ENCODE results near the gene ZFYVE9. TPM values are rescaled to one million over a fixed set of nuclear protein-coding genes. Genes with fewer than 3 reads are reported as not detected.

The ZFYVE9 gene
- total and polyA plus RNA-seq, 2 of the 13 experiments (the other 11 are each of a cell fraction or from before 2014, with no cell fraction given): 9.2 to 19.8 TPM

DNA sequence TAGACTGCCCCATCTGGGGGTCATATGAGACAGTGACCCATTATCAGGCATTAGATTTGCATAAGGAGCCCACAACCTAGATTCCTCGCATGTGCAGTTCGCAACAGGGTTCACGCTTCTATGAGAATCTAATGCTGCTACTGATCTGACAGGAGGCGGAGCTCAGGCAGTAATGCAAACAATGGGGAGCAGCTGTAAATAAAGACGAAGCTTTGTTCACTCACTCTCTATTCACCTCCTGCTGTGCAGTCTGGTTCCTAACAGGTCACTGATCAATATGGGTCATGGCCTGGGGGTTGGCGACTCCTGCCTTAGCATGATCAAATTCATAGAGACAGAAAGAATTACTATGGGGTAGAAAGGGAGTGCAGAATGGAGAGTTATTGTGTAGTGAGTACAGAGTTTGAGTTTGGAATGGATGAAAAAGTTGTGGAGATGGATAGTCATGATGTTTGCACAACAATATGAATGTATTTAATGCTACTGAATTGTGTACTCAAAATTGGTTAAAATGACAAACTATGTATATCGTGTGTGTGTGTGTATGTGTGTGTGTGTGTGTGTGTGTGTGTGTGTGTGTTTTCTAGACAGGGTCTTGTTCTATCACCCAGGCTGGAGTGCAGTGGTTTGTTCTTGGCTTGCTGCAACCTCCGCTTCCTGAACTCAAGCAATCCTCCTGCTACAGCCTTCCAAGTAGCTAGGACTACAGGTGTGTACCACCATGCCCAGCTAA is 43.6 kb upstream of the ZFYVE9 start (continued):
- TF ChIP-seq, protein P1, sequence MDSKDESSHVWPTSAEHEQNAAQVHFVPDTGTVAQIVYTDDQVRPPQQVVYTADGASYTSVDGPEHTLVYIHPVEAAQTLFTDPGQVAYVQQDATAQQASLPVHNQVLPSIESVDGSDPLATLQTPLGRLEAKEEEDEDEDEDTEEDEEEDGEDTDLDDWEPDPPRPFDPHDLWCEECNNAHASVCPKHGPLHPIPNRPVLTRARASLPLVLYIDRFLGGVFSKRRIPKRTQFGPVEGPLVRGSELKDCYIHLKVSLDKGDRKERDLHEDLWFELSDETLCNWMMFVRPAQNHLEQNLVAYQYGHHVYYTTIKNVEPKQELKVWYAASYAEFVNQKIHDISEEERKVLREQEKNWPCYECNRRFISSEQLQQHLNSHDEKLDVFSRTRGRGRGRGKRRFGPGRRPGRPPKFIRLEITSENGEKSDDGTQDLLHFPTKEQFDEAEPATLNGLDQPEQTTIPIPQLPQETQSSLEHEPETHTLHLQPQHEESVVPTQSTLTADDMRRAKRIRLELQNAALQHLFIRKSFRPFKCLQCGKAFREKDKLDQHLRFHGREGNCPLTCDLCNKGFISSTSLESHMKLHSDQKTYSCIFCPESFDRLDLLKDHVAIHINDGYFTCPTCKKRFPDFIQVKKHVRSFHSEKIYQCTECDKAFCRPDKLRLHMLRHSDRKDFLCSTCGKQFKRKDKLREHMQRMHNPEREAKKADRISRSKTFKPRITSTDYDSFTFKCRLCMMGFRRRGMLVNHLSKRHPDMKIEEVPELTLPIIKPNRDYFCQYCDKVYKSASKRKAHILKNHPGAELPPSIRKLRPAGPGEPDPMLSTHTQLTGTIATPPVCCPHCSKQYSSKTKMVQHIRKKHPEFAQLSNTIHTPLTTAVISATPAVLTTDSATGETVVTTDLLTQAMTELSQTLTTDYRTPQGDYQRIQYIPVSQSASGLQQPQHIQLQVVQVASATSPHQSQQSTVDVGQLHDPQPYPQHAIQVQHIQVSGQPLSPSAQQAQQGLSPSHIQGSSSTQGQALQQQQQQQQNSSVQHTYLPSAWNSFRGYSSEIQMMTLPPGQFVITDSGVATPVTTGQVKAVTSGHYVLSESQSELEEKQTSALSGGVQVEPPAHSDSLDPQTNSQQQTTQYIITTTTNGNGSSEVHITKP (CRISPR knock-in tag; IDR thresholded peaks at IDR 0.05; ENCODE audit: low read depth): no peak
- TF ChIP-seq E2F2 (CRISPR knock-in tag; IDR thresholded peaks at IDR 0.05; ENCODE audit: borderline replicate concordance) (no peak), NR2F6 (IDR thresholded peaks at IDR 0.05) (peak; percentile 97), NR2F6 (CRISPR knock-in tag; IDR thresholded peaks at IDR 0.05) (peak; percentile 97), GABPA (IDR thresholded peaks at IDR 0.05; ENCODE audit: low read depth, low read length) (no peak), GABPA (CRISPR knock-in tag; IDR thresholded peaks at IDR 0.05; ENCODE audit: low read depth) (0 out of 2 replicates have a peak, but pooled peaks have one; percentile 44), MTA1 (CRISPR knock-in tag; IDR thresholded peaks at IDR 0.05; ENCODE audit: borderline replicate concordance) (no peak), TGIF2 (CRISPR knock-in tag; IDR thresholded peaks at IDR 0.05) (peak; percentile 67), ZNF572 (CRISPR knock-in tag; IDR thresholded peaks at IDR 0.05) (no peak), IRX3 (CRISPR knock-in tag; IDR thresholded peaks at IDR 0.05; ENCODE audit: borderline replicate concordance, low read depth) (no peak), ZNF136 (CRISPR knock-in tag; IDR thresholded peaks at IDR 0.05; ENCODE audit: low read depth) (no peak), SRSF9 (IDR thresholded peaks at IDR 0.05; ENCODE audit: borderline replicate concordance, insufficient read depth, low read depth, low read length, poor library complexity, severe bottlenecking) (no peak), BCLAF1 (IDR thresholded peaks at IDR 0.05) (no peak), ARID3A (IDR thresholded peaks at IDR 0.05; ENCODE audit: low read depth, low read length) (peak; percentile 88), ZNF230 (CRISPR knock-in tag; IDR thresholded peaks at IDR 0.05) (no peak), ZNF570 (CRISPR knock-in tag; IDR thresholded peaks at IDR 0.05; ENCODE audit: borderline replicate concordance) (no peak), ZNF232 (CRISPR knock-in tag; IDR thresholded peaks at IDR 0.05; ENCODE audit: borderline replicate concordance) (no peak), ZNF274 (CRISPR knock-in tag; IDR thresholded peaks at IDR 0.05) (no peak)
- TF ChIP-seq, protein P2, sequence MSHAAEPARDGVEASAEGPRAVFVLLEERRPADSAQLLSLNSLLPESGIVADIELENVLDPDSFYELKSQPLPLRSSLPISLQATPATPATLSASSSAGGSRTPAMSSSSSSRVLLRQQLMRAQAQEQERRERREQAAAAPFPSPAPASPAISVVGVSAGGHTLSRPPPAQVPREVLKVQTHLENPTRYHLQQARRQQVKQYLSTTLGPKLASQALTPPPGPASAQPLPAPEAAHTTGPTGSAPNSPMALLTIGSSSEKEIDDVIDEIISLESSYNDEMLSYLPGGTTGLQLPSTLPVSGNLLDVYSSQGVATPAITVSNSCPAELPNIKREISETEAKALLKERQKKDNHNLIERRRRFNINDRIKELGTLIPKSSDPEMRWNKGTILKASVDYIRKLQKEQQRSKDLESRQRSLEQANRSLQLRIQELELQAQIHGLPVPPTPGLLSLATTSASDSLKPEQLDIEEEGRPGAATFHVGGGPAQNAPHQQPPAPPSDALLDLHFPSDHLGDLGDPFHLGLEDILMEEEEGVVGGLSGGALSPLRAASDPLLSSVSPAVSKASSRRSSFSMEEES (CRISPR knock-in tag; IDR thresholded peaks at IDR 0.05): no peak

Data from HepG2 (cell line).